ENCODE data around the gene PPM1L. TPM values are rescaled to one million over a fixed set of nuclear protein-coding genes. Genes with fewer than 3 reads are reported as not detected.
A peak's percentile ranks its signal among the peaks of the same experiment; 100 is the strongest.

The PPM1L gene
- total RNA-seq, 4 donors from 2014 or later, result 30.8 to 88.1 (median 52.7) TPM

- WGBS, result 89% methylated on average over 2 of the region's 2 CpGs
- TF ChIP-seq POLR2A (IDR thresholded peaks at IDR 0.05; ENCODE audit: low read depth) (no peak), POLR2AphosphoS5 (IDR thresholded peaks at IDR 0.05) (no peak), EP300 (IDR thresholded peaks at IDR 0.05) (no peak), CTCF (IDR thresholded peaks at IDR 0.05) (no peak)
- H3K4me1 ChIP-seq, result peaks cover 13 to 57% (median 45%) of the 10 kb centered on the region in 4 donors
- intact Hi-C loops (cut with DNase I), result no loop called here
- no peak overlapping the region for H3K4me3 ChIP-seq
- no peaks in the 10 kb centered on the region for H3K9me3 ChIP-seq
- H3K27me3 ChIP-seq, result no peaks in the 10 kb centered on the region
- no peaks in the 10 kb centered on the region for H3K36me3 ChIP-seq
- peak overlapping the region in 3 of 4 donors; percentile 7 to 44 (median 31) for H3K27ac ChIP-seq (replicated peaks in 1 of 4)
- DNase-seq (ENCODE audit: extremely low spot score), result no peak
These were observed 12.9 kb downstream of the PPM1L start for GRCh38 chr3:160768918-160769317.

GRCh38 chr3:160771811-160772459 is 15.9 kb downstream of the PPM1L start:
- Histone ChIP-seq H3K36me3 (no peaks in the 10 kb centered on the region), H3K27ac (replicated peaks in 1 of 4) (peak overlapping the region; percentile 53 to 68 (median 61)), H3K27me3 (no peaks in the 10 kb centered on the region), H3K4me3 (no peak overlapping the region), H3K4me1 (peaks cover 13 to 47% (median 31%) of the 10 kb centered on the region in 4 donors), H3K9me3 (no peaks in the 10 kb centered on the region)
- DNase-seq (ENCODE audit: extremely low spot score), result peak; percentile 24
- TF ChIP-seq EP300 (IDR thresholded peaks at IDR 0.05), result no peak
- TF ChIP-seq POLR2AphosphoS5 (IDR thresholded peaks at IDR 0.05), result no peak
- TF ChIP-seq POLR2A (IDR thresholded peaks at IDR 0.05; ENCODE audit: low read depth), result no peak
- TF ChIP-seq CTCF (IDR thresholded peaks at IDR 0.05), result no peak
- intact Hi-C loops (cut with DNase I), result no loop called here
- WGBS, result 18% methylated on average over 1 of the region's 1 CpG

GRCh38 chr3:160773722-160774121 is 17.7 kb downstream of the PPM1L start:
- H3K27me3 ChIP-seq, result no peaks in the 10 kb centered on the region
- intact Hi-C loops (cut with DNase I), result no loop called here
- peaks cover 18 to 37% (median 33%) of the 10 kb centered on the region in 4 donors for H3K4me1 ChIP-seq
- peak; percentile 64 for DNase-seq (ENCODE audit: extremely low spot score)
- TF ChIP-seq CTCF (IDR thresholded peaks at IDR 0.05) (no peak), POLR2AphosphoS5 (IDR thresholded peaks at IDR 0.05) (no peak), POLR2A (IDR thresholded peaks at IDR 0.05; ENCODE audit: low read depth) (no peak), EP300 (IDR thresholded peaks at IDR 0.05) (no peak)
- no peak overlapping the region for H3K4me3 ChIP-seq
- peak overlapping the region; percentile 25 to 68 (median 61) for H3K27ac ChIP-seq (replicated peaks in 1 of 4)
- H3K9me3 ChIP-seq, result no peaks in the 10 kb centered on the region
- H3K36me3 ChIP-seq, result no peaks in the 10 kb centered on the region

- H3K4me1 ChIP-seq, result peaks cover 22 to 41% (median 37%) of the 10 kb centered on the region in 4 donors
- H3K4me3 ChIP-seq, result no peak overlapping the region
- intact Hi-C loops (cut with DNase I), result no loop called here
- DNase-seq (ENCODE audit: extremely low spot score), result no peak
- H3K36me3 ChIP-seq, result no peaks in the 10 kb centered on the region
- 86% methylated on average over 3 of the region's 3 CpGs for WGBS
- TF ChIP-seq CTCF (IDR thresholded peaks at IDR 0.05) (no peak), POLR2A (IDR thresholded peaks at IDR 0.05; ENCODE audit: low read depth) (no peak), EP300 (IDR thresholded peaks at IDR 0.05) (no peak), POLR2AphosphoS5 (IDR thresholded peaks at IDR 0.05) (no peak)
- H3K27ac ChIP-seq (replicated peaks in 1 of 4), result peak overlapping the region in 1 of 4 donors; percentile 25
- no peaks in the 10 kb centered on the region for H3K9me3 ChIP-seq
- no peaks in the 10 kb centered on the region for H3K27me3 ChIP-seq
These were observed 18.1 kb downstream of the PPM1L start for GRCh38 chr3:160774172-160774571.

- no peak overlapping the region for H3K27ac ChIP-seq (replicated peaks in 1 of 4)
- no peaks in the 10 kb centered on the region for H3K9me3 ChIP-seq
- H3K4me3 ChIP-seq, result no peak overlapping the region
- peaks cover 15 to 57% (median 43%) of the 10 kb centered on the region in 4 donors for H3K4me1 ChIP-seq
- 54% methylated on average over 1 of the region's 1 CpG for WGBS
- no peaks in the 10 kb centered on the region for H3K27me3 ChIP-seq
- no peak for DNase-seq (ENCODE audit: extremely low spot score)
- intact Hi-C loops (cut with DNase I), result no loop called here
- no peaks in the 10 kb centered on the region for H3K36me3 ChIP-seq
- TF ChIP-seq POLR2AphosphoS5 (IDR thresholded peaks at IDR 0.05) (no peak), POLR2A (IDR thresholded peaks at IDR 0.05; ENCODE audit: low read depth) (no peak), EP300 (IDR thresholded peaks at IDR 0.05) (no peak), CTCF (IDR thresholded peaks at IDR 0.05) (no peak)
These were observed 22.4 kb downstream of the PPM1L start for GRCh38 chr3:160778480-160778879.
